ENCODE data around the gene GOLGA1. TPM values are rescaled to one million over a fixed set of nuclear protein-coding genes. Genes with fewer than 3 reads are reported as not detected.
"Not testable (repeated sequence)": the region's sequence is repeated elsewhere in the genome, so short reads cannot be mapped to it uniquely, and the experiment has no call there.

Gene GOLGA1
- total and polyA plus RNA-seq, 12 donors = 13.0 to 30.2 (median 23.0) TPM

DNA sequence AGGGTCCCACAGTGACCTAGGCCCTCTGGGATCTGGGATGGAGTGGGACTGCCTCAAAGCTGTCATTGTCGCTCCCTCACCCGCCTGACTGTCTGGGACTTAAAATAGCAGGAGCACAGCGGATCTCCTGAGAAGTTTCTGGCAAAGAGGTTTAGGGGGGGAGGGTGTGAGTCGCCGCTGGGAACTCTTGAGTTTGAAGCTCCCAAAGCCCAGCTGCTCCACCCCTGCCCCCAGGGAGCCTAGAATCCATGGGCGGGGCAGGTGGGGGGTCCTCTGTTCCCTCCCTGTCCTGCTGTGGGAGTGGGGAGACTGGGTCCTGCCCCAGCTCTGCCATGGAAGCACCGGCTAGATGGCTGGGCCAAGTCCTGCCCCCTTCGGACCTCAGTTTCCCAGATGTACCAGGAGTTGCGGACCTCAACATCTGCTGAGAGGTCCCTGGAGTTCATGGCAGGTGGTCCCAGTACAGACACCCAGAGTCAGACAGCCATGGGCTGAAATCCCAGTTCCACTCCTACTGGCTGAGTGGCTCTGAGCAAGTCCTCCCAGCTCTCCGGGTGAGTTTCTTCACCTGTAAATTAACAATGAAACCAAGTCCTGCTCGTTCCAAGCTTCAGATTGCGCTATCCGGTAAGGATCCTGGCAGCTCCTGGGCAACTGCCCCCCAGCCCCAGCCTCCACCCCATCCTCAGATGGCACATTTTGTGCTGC is 88.6 kb downstream of the GOLGA1 start:
- H3K27me3 ChIP-seq = no peaks in the 10 kb centered on the region
- peaks cover 4 to 12% of the 10 kb centered on the region in 2 donors for H3K4me1 ChIP-seq (replicated peaks in 1 of 2)
- no peak for DNase-seq
- no peak for TF ChIP-seq POLR2A (IDR thresholded peaks at IDR 0.05)
- TF ChIP-seq, protein P1, sequence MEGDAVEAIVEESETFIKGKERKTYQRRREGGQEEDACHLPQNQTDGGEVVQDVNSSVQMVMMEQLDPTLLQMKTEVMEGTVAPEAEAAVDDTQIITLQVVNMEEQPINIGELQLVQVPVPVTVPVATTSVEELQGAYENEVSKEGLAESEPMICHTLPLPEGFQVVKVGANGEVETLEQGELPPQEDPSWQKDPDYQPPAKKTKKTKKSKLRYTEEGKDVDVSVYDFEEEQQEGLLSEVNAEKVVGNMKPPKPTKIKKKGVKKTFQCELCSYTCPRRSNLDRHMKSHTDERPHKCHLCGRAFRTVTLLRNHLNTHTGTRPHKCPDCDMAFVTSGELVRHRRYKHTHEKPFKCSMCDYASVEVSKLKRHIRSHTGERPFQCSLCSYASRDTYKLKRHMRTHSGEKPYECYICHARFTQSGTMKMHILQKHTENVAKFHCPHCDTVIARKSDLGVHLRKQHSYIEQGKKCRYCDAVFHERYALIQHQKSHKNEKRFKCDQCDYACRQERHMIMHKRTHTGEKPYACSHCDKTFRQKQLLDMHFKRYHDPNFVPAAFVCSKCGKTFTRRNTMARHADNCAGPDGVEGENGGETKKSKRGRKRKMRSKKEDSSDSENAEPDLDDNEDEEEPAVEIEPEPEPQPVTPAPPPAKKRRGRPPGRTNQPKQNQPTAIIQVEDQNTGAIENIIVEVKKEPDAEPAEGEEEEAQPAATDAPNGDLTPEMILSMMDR (IDR thresholded peaks at IDR 0.05) = no peak
- peak overlapping the region in 1 of 4 donors; percentile 36 for H3K4me3 ChIP-seq
- WGBS, 4 donors = 47 to 72% (median 70%) methylated on average over 5 to 13 of the region's 13 CpGs
- no peak overlapping the region for H3K27ac ChIP-seq
- H3K9me3 ChIP-seq (replicated peaks in 1 of 3) = no peaks in the 10 kb centered on the region
- peaks cover 0 to 4% of the 10 kb centered on the region in 2 donors for H3K36me3 ChIP-seq (replicated peaks in 1 of 2)
- intact Hi-C loops (cut with DNase I) = loop anchor here (2.0 to 10.0 kb wide), 3 partner anchors 77 to 523 kb away; no protein-coding TSS in a partner anchor

GRCh38 chr9:124849801-124850200 is 91.1 kb downstream of the GOLGA1 start:
- no peak for TF ChIP-seq POLR2A (IDR thresholded peaks at IDR 0.05)
- TF ChIP-seq, protein P1 (IDR thresholded peaks at IDR 0.05) = no peak
- intact Hi-C loops (cut with DNase I) = loop anchor here in 1 of 2 donors (10.0 kb wide), 1 partner anchor 525 kb away; no protein-coding TSS in a partner anchor
- no peaks in the 10 kb centered on the region for H3K36me3 ChIP-seq (replicated peaks in 1 of 2)
- no peaks in the 10 kb centered on the region for H3K9me3 ChIP-seq (replicated peaks in 1 of 3)
- peaks cover 4 to 12% of the 10 kb centered on the region in 2 donors for H3K4me1 ChIP-seq (replicated peaks in 1 of 2)
- DNase-seq = peak in 4 of 7 donors; percentile 58 to 79 (median 66)
- 34 to 55% (median 39%) methylated on average over 10 of the region's 10 CpGs for WGBS, 4 donors
- H3K27me3 ChIP-seq = no peaks in the 10 kb centered on the region
- no peak overlapping the region for H3K27ac ChIP-seq
- H3K4me3 ChIP-seq = no peak overlapping the region

DNA sequence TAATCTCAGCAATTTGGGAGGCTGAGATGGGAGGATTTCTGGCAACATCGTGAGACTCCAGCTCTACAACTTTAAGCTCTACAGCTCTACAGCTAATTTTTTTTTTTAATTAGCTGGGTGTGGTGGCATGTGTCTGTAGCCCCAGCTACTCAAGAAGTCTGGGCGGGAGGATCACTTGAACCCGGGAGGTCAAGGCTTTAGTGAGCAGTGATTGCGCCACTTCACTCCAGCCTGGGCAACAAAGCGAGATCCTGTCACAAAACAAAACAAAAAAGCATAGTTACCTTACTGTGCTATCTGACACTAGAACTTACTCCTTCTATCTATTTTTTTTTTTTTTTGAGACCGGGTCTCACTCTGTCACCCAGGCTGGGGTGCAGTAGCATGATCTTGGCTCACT is 93.9 kb downstream of the GOLGA1 start:
- intact Hi-C loops (cut with DNase I) = no loop called here
- no peaks in the 10 kb centered on the region for H3K4me1 ChIP-seq (replicated peaks in 1 of 2)
- no peaks in the 10 kb centered on the region for H3K36me3 ChIP-seq (replicated peaks in 1 of 2)
- H3K4me3 ChIP-seq = no peak overlapping the region
- no peaks in the 10 kb centered on the region for H3K27me3 ChIP-seq
- WGBS, 4 donors = 82 to 89% (median 86%) methylated on average over 6 of the region's 6 CpGs
- no peaks in the 10 kb centered on the region for H3K9me3 ChIP-seq (replicated peaks in 1 of 3)
- TF ChIP-seq, protein P1 (IDR thresholded peaks at IDR 0.05) = no peak
- no peak for TF ChIP-seq POLR2A (IDR thresholded peaks at IDR 0.05)
- H3K27ac ChIP-seq = no peak overlapping the region
- no peak for DNase-seq

GRCh38 chr9:124846467-124846866 is 94.4 kb downstream of the GOLGA1 start:
- intact Hi-C loops (cut with DNase I); H3K4me1 ChIP-seq (replicated peaks in 1 of 2); H3K27ac ChIP-seq; H3K9me3 ChIP-seq (replicated peaks in 1 of 3); DNase-seq; H3K36me3 ChIP-seq (replicated peaks in 1 of 2); H3K27me3 ChIP-seq; H3K4me3 ChIP-seq: not testable (repeated sequence)
- 77 to 93% (median 87%) methylated on average over 9 of the region's 9 CpGs for WGBS, 4 donors

DNA sequence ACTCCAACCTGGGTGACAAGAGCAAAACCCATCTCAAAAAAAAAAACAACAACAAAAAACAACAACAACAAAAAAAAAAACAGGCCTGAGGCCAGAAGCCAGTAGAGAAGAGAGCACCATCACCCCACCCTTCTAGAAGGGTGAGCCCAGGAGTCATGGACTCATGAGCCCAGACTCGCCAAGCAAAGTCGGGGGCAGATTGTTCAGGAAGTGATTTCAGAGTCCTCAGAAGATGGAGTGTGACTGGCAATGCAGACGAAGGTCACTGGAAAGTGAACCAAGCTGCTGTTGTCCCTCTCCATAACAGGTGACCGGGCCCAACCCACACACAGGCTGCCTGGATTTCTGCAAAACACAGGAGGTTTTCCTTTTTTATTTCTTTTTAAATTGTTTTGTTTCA is 96.6 kb downstream of the GOLGA1 start:
- intact Hi-C loops (cut with DNase I) = no loop called here
- Histone ChIP-seq H3K27me3 (no peaks in the 10 kb centered on the region), H3K36me3 (replicated peaks in 1 of 2) (no peaks in the 10 kb centered on the region), H3K4me3 (no peak overlapping the region), H3K27ac (no peak overlapping the region), H3K4me1 (replicated peaks in 1 of 2) (peaks cover 0 to 7% of the 10 kb centered on the region in 2 donors), H3K9me3 (replicated peaks in 1 of 3) (no peaks in the 10 kb centered on the region)
- WGBS, 4 donors = 51 to 67% (median 60%) methylated on average over 4 of the region's 4 CpGs
- DNase-seq = no peak
- TF ChIP-seq POLR2A (IDR thresholded peaks at IDR 0.05) = no peak
- TF ChIP-seq, protein P1 (IDR thresholded peaks at IDR 0.05) = no peak
